Measurements from ENCODE around the gene ADRA1B. TPM values are rescaled to one million over a fixed set of nuclear protein-coding genes. Genes with fewer than 3 reads are reported as not detected.

Gene ADRA1B
- polyA plus RNA-seq, 1 experiment, result 0.58 TPM

DNA sequence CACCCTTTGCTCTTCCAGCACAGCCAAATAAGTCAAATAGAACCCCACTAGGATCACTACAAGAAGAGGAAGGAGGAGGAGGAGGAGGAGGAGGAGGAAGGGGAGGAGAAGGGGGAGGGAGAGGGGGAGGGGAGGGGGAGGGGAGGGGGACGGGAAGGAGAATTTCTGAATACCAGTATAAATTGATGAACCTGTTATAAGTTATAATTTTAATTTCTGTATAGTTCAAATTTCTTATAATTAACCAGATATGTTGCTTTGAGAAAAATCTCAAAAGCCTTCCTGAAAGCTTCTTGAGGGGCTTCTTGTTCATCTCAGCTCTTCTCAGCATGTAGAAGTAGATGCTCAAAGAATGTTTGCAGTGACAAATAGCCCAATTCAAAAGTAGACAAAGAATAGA lies 15.0 kb upstream of the ADRA1B start:
- POLR2A ChIA-PET, result no interaction called here
- TF ChIP-seq, protein P1, sequence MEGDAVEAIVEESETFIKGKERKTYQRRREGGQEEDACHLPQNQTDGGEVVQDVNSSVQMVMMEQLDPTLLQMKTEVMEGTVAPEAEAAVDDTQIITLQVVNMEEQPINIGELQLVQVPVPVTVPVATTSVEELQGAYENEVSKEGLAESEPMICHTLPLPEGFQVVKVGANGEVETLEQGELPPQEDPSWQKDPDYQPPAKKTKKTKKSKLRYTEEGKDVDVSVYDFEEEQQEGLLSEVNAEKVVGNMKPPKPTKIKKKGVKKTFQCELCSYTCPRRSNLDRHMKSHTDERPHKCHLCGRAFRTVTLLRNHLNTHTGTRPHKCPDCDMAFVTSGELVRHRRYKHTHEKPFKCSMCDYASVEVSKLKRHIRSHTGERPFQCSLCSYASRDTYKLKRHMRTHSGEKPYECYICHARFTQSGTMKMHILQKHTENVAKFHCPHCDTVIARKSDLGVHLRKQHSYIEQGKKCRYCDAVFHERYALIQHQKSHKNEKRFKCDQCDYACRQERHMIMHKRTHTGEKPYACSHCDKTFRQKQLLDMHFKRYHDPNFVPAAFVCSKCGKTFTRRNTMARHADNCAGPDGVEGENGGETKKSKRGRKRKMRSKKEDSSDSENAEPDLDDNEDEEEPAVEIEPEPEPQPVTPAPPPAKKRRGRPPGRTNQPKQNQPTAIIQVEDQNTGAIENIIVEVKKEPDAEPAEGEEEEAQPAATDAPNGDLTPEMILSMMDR (IDR thresholded peaks at IDR 0.05; ENCODE audit: low read depth, low read length), result no peak
- DNase-seq (ENCODE audit: low read depth, low spot score), result no peak

DNA sequence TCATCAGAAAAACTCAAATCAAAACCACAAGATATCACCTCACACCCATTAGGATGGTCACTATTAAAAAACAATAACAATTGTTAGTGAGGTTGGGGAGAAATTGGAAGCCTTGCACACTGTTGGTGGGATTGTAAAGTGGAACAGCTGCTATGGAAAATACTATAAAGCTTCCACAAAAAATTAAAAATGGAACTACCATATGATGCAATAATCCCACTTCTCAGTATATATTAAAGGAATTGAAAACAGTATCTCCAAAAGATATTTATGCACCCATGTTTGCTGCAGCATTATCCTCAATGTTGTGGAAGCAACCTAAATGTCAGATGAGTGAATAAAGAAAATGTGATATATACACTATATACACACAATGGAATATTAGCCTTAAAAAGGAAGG lies 14.5 kb upstream of the ADRA1B start:
- H3K27me3 ChIP-seq (ENCODE audit: control insufficient read depth, insufficient read depth, low read length), result no peaks in the 10 kb centered on the region
- TF ChIP-seq, protein P1 (IDR thresholded peaks at IDR 0.05; ENCODE audit: low read depth, low read length), result no peak
- ChIA-PET CTCF (no interaction called here), POLR2A (no interaction called here)
- DNase-seq (ENCODE audit: low read depth, low spot score), result no peak
- H3K4me3 ChIP-seq (ENCODE audit: low read depth, low read length), result no peak overlapping the region
- no peak overlapping the region for H3K27ac ChIP-seq (ENCODE audit: low read depth, low read length)
- no peaks in the 10 kb centered on the region for H3K9me3 ChIP-seq (ENCODE audit: control insufficient read depth, insufficient read depth, low read length)

More for the DNA sequence above, 15.0 kb upstream of the ADRA1B start:
- CTCF ChIA-PET, result no interaction called here
- Histone ChIP-seq H3K4me3 (ENCODE audit: low read depth, low read length) (no peak overlapping the region), H3K27me3 (ENCODE audit: control insufficient read depth, insufficient read depth, low read length) (no peaks in the 10 kb centered on the region), H3K27ac (ENCODE audit: low read depth, low read length) (no peak overlapping the region), H3K9me3 (ENCODE audit: control insufficient read depth, insufficient read depth, low read length) (no peaks in the 10 kb centered on the region)

DNA sequence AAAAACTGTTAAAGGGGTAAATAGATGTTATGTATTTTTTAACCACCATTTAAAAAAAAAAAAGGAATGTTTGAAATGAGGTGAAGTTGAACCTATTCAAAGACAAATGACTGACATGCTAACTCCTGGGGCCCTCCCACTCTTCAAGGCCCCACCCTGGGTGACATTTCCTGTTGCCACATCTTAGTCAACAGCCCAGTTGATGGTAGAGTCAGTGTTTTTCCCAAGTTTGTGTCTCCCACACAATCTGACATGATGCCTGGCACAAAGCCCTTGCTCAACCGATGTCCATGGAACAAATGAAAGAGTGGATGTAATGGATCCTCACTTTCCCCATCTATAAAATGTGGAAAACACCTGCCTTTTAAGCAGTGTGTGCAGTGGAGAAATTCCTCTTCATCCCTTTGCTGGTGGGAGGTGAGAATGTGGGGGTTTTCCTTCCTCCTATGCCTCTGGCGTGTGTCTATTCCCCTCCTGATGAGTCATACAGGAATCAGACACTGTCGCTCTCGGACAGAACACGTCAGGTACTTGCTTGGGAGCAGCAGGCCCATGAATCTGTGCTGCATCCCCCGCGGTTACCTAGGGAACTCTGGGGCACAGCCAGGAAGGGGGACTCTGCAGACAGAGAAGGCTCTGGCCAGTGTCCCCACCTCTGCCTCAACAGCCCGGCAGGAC lies 13.7 kb upstream of the ADRA1B start:
- no peak for DNase-seq (ENCODE audit: low read depth, low spot score)
- TF ChIP-seq, protein P1 (IDR thresholded peaks at IDR 0.05; ENCODE audit: low read depth, low read length), result no peak
- no peaks in the 10 kb centered on the region for H3K9me3 ChIP-seq (ENCODE audit: control insufficient read depth, insufficient read depth, low read length)
- no peak overlapping the region for H3K27ac ChIP-seq (ENCODE audit: low read depth, low read length)
- no peak overlapping the region for H3K4me3 ChIP-seq (ENCODE audit: low read depth, low read length)
- CTCF ChIA-PET, result no interaction called here
- POLR2A ChIA-PET, result no interaction called here
- no peaks in the 10 kb centered on the region for H3K27me3 ChIP-seq (ENCODE audit: control insufficient read depth, insufficient read depth, low read length)

DNA sequence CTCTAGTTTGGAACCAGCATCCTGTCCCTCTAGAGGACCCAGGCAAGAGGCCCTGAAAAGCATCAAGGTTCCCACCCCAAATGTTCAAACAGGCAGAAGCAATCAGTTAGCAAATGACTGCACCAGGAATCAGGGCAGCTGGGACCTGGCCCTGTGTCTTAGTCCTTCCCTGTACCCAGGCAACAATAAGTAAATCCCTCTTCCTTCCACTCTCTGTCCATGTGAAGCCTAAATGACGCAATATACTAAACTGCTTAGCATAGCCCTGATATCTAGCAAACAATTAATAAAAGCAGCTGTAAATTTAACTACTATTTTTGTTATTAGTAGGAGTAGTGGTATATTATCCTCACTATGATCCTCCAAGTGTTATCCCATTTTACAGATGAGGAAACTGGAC lies 13.2 kb upstream of the ADRA1B start:
- ChIA-PET CTCF (interaction anchor here (0.6 kb wide), 1 partner anchor 81 kb away, joined by 6 read pairs; no protein-coding TSS in a partner anchor), POLR2A (no interaction called here)
- no peak overlapping the region for H3K27ac ChIP-seq (ENCODE audit: low read depth, low read length)
- no peak for DNase-seq (ENCODE audit: low read depth, low spot score)
- TF ChIP-seq, protein P1 (IDR thresholded peaks at IDR 0.05; ENCODE audit: low read depth, low read length), result no peak
- H3K4me3 ChIP-seq (ENCODE audit: low read depth, low read length), result no peak overlapping the region
- H3K27me3 ChIP-seq (ENCODE audit: control insufficient read depth, insufficient read depth, low read length), result no peaks in the 10 kb centered on the region
- no peaks in the 10 kb centered on the region for H3K9me3 ChIP-seq (ENCODE audit: control insufficient read depth, insufficient read depth, low read length)

DNA sequence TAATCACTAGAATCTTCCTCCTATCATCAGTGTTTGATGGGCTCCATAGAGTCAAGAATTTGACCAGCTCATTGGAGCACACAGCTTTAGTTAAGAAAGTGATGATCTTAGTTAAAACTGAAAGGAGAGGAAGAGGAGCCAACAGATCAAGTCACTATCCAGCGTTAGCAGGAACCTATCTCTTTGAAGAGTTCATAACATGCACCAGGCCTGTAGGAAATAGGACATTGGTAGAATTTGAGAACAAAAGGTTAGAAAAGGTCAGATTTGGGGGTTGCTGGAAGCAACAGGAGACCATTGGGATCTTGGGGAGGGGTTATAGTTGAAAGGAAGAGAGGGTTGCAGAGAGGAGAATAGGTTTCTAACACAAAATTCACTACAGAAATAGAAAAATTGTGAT lies 11.4 kb upstream of the ADRA1B start:
- Histone ChIP-seq H3K4me3 (ENCODE audit: low read depth, low read length) (no peak overlapping the region), H3K27me3 (ENCODE audit: control insufficient read depth, insufficient read depth, low read length) (no peaks in the 10 kb centered on the region), H3K9me3 (ENCODE audit: control insufficient read depth, insufficient read depth, low read length) (no peaks in the 10 kb centered on the region), H3K27ac (ENCODE audit: low read depth, low read length) (no peak overlapping the region)
- DNase-seq (ENCODE audit: low read depth, low spot score), result no peak
- ChIA-PET CTCF (no interaction called here), POLR2A (no interaction called here)
- TF ChIP-seq, protein P1 (IDR thresholded peaks at IDR 0.05; ENCODE audit: low read depth, low read length), result no peak
